ENCODE results near the gene FOXC2.
A peak's percentile ranks its signal among the peaks of the same experiment; 100 is the strongest.

FOXC2 gene

GRCh38 chr16:86593913-86594620 lies 27.4 kb downstream of the FOXC2 start:
- no peak for DNase-seq

GRCh38 chr16:86594721-86595120 lies 28.1 kb downstream of the FOXC2 start:
- no peak for DNase-seq

GRCh38 chr16:86595983-86596605 lies 29.5 kb downstream of the FOXC2 start:
- DNase-seq, result no peak

- DNase-seq, result no peak
Measured at GRCh38 chr16:86597126-86597879, 30.7 kb downstream of the FOXC2 start.

GRCh38 chr16:86597880-86598606 lies 31.4 kb downstream of the FOXC2 start:
- DNase-seq, result no peak

DNA sequence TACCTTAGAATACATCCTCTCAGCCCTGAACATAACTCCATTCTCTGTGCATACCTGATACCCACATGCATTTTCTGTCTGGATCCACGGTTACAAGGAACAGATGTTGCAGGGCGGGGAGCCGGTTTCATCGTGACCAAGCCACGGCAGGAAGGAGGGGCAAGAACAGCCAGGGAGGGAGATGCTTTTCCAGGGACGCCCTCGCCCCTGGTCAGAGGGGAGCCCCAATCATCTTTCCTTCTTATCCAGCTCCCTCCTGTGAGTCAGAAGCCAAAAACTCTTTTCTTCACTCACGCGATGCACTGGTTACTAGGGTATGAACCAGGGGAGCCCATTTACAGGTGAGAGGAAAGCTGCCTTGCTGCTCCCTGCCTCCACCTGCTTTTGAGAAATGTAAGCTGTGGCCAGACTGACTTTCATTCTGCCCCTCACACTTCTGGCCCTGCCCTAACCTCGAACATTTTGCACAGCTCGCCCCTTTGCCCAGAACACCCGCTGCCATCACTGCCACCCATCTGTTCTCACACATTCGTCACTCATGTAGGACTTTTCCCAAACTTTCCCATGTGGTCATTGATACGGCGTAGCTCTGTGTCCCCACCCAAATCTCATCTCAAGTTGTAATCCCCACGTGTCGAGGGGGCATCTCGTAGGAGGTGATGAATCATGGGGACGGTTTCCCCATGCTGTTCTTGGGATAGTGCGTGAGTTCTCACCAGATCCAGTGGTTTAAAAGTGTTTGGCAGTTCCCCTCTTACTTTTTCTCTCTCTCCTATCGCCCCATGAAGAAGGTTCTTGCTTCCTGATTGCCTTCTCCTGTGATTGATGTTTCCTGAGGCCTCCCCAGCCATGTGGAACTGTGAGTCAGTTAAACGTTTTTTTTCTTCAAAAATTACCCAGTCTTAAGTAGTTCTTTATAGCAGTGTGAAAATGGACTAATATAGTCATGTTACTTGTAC lies 32.3 kb downstream of the FOXC2 start:
- DNase-seq, result no peak

GRCh38 chr16:86601356-86601755 lies 34.7 kb downstream of the FOXC2 start:
- no peak for DNase-seq

- DNase-seq, result no peak
Measured at GRCh38 chr16:86602521-86602920, 35.9 kb downstream of the FOXC2 start.

DNA sequence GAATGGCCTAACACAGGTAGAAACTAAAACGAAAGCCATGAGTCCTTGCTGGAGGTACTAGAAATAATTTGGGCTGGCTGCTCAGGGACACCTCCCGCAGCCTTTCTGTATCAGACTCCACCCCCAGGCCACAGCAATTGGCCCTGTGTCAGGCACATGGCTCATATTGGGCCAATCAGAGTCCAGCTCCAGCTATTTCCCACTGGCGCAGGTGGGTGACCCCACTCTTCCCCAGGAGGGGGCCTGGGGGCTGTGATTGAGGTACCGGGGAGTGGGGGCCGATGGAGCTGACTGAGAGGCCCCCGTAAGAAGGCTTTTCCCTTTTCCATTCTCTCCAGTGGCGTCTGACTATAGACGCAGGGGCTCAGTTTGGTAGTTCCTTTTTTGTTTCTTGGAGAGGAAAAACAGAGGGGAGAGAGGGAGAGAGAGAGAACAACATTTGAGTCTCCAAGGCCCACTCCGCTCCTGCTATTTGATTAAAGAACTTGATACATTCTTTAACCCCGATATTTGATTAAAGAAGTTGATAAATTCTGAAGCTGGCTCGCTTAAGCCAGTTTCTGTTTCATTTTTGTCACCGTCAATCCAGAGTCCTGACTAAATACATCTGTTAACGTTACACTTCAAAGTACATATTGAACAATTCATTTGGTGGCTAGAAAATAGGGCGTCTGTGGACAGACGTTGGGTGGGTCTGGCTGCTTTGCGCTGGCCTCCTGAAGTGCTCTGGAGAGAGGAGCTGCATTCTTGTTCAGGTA lies 38.0 kb downstream of the FOXC2 start:
- DNase-seq, result no peak

DNA sequence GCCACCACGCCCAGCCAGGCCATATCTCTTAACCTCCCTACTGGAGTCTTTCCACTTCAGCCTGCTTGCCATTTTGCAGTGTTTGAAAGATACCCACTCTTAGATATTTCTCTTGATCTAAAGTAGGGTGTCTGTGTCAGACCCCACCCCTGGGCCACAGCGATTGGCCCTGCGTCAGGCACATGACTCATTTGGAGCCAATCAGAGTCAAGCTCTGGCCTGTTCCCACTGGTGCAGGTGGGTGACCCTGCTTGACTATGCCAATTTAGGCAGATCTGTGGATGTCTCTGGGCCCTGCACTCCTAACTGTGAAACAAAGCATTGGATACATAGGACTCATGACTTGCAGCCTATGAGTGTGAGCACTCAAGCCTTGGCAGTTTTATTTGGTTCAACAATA lies 39.3 kb downstream of the FOXC2 start:
- no peak for DNase-seq

DNA sequence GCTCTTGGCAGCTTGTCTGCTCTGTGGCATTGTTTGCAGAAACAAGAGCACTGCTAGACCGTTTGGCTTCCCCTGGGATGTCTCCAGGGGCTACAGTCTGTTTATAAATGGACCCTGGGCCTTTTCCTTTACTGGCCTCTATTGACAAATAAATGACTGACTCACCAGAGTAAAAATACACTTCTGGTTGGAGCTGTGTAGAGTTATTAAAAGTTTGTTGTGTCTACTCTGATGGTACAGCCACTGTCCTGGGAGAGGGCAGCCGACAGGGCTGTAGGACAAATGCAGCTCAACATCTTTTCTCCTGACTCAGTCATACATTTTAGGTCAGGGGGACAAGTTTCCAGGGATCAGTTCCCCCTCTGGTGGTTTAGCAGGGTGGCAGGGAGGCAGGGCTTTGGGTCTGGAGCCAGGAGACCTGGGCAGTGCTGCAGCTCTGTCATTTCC lies 41.7 kb downstream of the FOXC2 start:
- no peak for DNase-seq

DNA sequence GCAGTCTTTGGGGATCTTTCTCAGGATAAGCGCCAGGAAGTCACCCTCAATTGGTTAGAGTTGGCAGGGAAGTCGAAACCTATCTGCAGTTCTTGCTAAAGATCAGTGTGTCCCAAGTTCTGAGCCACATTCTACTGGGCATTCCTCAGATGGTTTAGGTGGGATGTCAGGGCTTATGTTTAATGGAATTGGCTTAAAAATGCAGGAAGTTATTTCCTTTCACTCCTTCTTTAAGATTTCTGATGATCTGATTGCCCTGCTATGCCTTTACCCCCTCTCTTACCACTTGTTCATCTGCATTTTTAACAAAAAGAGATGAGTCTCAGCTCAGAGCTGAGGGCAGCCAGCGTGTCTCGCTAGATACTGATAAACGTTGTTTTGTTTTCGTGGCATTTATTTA lies 42.5 kb downstream of the FOXC2 start:
- no peak for DNase-seq

GRCh38 chr16:86609661-86610060 lies 43.0 kb downstream of the FOXC2 start:
- no peak for DNase-seq

GRCh38 chr16:86610779-86611524 lies 44.3 kb downstream of the FOXC2 start:
- no peak for DNase-seq

GRCh38 chr16:86611525-86611855 lies 44.9 kb downstream of the FOXC2 start:
- no peak for DNase-seq

DNA sequence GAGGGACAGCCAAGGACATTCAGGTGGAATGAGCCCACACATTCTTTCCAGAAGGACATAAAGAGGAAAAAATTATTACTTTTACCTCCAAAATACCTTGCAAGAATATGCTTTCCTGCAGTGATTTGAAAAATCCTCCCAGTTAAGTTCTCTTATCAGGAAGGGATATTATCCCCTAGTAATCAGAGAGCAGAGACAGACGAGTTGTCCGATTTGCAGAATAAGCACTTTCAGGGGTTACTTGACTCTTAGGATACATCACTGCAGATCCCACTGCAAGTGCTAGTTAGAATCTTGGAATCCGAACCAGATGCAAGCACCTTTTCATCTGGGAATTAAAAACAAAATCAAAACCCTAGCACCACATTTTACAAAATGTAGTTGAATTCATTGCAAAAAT lies 45.3 kb downstream of the FOXC2 start:
- DNase-seq, result no peak

DNA sequence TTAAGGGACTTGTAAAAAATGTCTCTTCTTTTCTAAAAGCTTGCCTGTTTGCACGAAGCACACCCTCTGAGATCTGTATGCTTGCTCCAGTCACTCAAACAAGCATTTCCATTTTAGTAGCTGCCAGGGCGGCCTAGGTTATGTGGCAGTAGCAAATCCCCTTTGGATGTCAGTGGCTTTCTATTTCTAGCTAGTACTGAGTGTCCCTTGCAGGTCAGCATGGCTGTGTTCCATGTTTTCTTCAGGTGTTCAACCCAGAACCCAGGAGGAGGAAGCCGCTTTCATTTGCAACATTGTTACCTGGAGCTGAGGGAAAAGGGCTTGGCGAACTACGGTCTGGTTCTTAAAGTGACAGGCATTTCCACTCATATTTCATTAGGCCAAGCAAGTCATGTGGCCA lies 48.1 kb downstream of the FOXC2 start:
- no peak for DNase-seq

- DNase-seq, result no peak
Measured at GRCh38 chr16:86616906-86617305, 50.3 kb downstream of the FOXC2 start.

DNA sequence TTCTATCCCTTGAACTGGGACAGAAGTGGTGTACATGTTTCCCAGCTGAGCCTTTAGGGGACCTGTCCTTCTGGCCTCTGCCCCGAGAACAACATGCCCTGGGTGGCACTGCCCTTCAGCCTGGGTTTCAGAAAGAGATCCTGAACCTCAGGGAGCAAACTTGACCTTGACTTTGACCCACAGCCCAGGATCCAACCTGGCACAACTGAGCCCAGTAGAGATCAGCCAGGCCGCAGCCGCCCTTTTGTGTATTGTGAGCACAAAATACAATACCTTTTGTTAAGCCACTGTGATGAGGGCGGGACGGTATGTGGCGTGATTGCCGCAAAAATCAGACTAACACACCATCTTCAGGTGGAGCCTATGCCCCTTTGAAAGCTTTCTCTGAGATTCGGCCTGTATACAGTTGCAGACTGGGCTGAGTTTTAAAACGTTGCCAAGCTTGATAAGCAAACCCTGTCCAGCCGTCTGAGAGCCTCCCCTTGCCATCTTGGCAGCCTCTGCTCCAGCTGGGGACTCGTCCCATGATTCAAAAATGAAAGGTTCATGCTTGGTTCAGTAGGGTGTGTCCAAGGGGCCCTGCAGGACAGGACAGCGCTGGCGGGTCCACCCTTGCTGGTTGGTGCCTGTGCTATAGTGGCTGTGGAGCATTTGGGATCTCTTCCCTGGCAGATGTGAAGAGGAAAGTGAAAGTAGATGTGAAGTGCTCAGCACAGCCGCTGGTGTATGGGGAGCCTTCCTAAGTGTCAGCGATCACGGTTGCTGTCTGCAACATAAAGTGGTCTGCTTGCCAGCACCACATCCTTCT lies 52.0 kb downstream of the FOXC2 start:
- DNase-seq, result peak; percentile 21

Data from NCI-H1105 treated with DMSO at 0.1 percent for 48 hours (cell line).